ENCODE measurements around the gene INCENP.

DNA sequence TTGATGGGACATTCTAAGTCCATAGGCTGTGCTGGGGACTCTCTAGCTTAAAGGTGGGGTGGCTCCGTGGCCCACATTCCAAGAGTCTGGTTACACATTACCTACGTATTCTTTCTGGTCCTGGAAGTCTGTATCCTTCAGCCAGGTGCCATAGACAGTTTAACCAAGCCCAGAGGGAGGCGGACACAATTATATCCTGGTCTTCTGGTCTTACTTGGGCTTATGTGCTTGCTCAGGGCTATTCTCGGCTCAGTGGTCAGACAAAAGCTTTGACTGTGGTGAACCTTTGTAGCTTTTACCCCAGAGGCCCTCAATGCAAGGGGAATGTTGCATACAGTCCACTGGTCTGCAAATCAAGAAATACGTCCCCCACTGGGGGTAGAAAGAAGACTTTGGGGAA, 3.4 kb upstream of the INCENP start:
- TF ChIP-seq, protein P1, sequence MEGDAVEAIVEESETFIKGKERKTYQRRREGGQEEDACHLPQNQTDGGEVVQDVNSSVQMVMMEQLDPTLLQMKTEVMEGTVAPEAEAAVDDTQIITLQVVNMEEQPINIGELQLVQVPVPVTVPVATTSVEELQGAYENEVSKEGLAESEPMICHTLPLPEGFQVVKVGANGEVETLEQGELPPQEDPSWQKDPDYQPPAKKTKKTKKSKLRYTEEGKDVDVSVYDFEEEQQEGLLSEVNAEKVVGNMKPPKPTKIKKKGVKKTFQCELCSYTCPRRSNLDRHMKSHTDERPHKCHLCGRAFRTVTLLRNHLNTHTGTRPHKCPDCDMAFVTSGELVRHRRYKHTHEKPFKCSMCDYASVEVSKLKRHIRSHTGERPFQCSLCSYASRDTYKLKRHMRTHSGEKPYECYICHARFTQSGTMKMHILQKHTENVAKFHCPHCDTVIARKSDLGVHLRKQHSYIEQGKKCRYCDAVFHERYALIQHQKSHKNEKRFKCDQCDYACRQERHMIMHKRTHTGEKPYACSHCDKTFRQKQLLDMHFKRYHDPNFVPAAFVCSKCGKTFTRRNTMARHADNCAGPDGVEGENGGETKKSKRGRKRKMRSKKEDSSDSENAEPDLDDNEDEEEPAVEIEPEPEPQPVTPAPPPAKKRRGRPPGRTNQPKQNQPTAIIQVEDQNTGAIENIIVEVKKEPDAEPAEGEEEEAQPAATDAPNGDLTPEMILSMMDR (IDR thresholded peaks at IDR 0.05; ENCODE audit: low read length) = no peak
- TF ChIP-seq EZH2 (IDR thresholded peaks at IDR 0.05; ENCODE audit: borderline replicate concordance, low read length) = no peak
